ENCODE results near the gene ELF1.
"Not testable (repeated sequence)": the region's sequence is repeated elsewhere in the genome, so short reads cannot be mapped to it uniquely, and the experiment has no call there.

ELF1 gene

GRCh38 chr13:40895227-40896184, 123.6 kb downstream of the ELF1 start:
- H3F3A ChIP-seq (ENCODE audit: low read depth): no peaks in the 10 kb centered on the region
- H2AFZ ChIP-seq (ENCODE audit: low read length): no peak overlapping the region
- H3K4me3 ChIP-seq (ENCODE audit: low read length, poor library complexity, severe bottlenecking): no peak overlapping the region
- H3K9ac ChIP-seq (ENCODE audit: low read depth, low read length, poor library complexity, severe bottlenecking): no peak overlapping the region
- H3K9me2 ChIP-seq (replicated peaks; ENCODE audit: low read depth, low read length): no peaks in the 10 kb centered on the region
- H3K79me2 ChIP-seq (ENCODE audit: insufficient read depth, low read length): no peaks in the 10 kb centered on the region
- H3K4me2 ChIP-seq (ENCODE audit: low read depth, low read length, poor library complexity, severe bottlenecking): no peak overlapping the region
- no peaks in the 10 kb centered on the region for H3K9me3 ChIP-seq (ENCODE audit: insufficient read depth, low read depth, low read length)
- H4K20me1 ChIP-seq (ENCODE audit: insufficient read depth, low read length, poor library complexity, severe bottlenecking): no peaks in the 10 kb centered on the region
- no peaks in the 10 kb centered on the region for H3K36me3 ChIP-seq (ENCODE audit: insufficient read depth, low read length)
- H3K4me1 ChIP-seq (ENCODE audit: insufficient read depth, low read length, poor library complexity, severe bottlenecking): no peaks in the 10 kb centered on the region
- no peaks in the 10 kb centered on the region for H3K27me3 ChIP-seq (ENCODE audit: insufficient read depth, low read length, poor library complexity, severe bottlenecking)
- no peak for TF ChIP-seq CTCF (conservative IDR thresholded peaks at IDR 0.05; ENCODE audit: low read length)
- TF ChIP-seq EZH2phosphoT487 (IDR thresholded peaks at IDR 0.05; ENCODE audit: borderline replicate concordance): no peak

GRCh38 chr13:40893573-40893972, 125.5 kb downstream of the ELF1 start:
- not testable (repeated sequence) for H3F3A ChIP-seq (ENCODE audit: low read depth); H3K4me2 ChIP-seq (ENCODE audit: low read depth, low read length, poor library complexity, severe bottlenecking); H3K9me3 ChIP-seq (ENCODE audit: insufficient read depth, low read depth, low read length); H3K9ac ChIP-seq (ENCODE audit: low read depth, low read length, poor library complexity, severe bottlenecking); H3K79me2 ChIP-seq (ENCODE audit: insufficient read depth, low read length); H2AFZ ChIP-seq (ENCODE audit: low read length); H3K4me1 ChIP-seq (ENCODE audit: insufficient read depth, low read length, poor library complexity, severe bottlenecking); H3K36me3 ChIP-seq (ENCODE audit: insufficient read depth, low read length); H3K4me3 ChIP-seq (ENCODE audit: low read length, poor library complexity, severe bottlenecking); H4K20me1 ChIP-seq (ENCODE audit: insufficient read depth, low read length, poor library complexity, severe bottlenecking); H3K9me2 ChIP-seq (replicated peaks; ENCODE audit: low read depth, low read length); H3K27me3 ChIP-seq (ENCODE audit: insufficient read depth, low read length, poor library complexity, severe bottlenecking)

- no peak overlapping the region for H3K4me2 ChIP-seq (ENCODE audit: low read depth, low read length, poor library complexity, severe bottlenecking)
- no peaks in the 10 kb centered on the region for H3F3A ChIP-seq (ENCODE audit: low read depth)
- no peaks in the 10 kb centered on the region for H3K36me3 ChIP-seq (ENCODE audit: insufficient read depth, low read length)
- no peak overlapping the region for H2AFZ ChIP-seq (ENCODE audit: low read length)
- H3K9me3 ChIP-seq (ENCODE audit: insufficient read depth, low read depth, low read length): no peaks in the 10 kb centered on the region
- H3K27me3 ChIP-seq (ENCODE audit: insufficient read depth, low read length, poor library complexity, severe bottlenecking): no peaks in the 10 kb centered on the region
- no peaks in the 10 kb centered on the region for H4K20me1 ChIP-seq (ENCODE audit: insufficient read depth, low read length, poor library complexity, severe bottlenecking)
- no peak overlapping the region for H3K9ac ChIP-seq (ENCODE audit: low read depth, low read length, poor library complexity, severe bottlenecking)
- no peak overlapping the region for H3K4me3 ChIP-seq (ENCODE audit: low read length, poor library complexity, severe bottlenecking)
- no peaks in the 10 kb centered on the region for H3K9me2 ChIP-seq (replicated peaks; ENCODE audit: low read depth, low read length)
- H3K4me1 ChIP-seq (ENCODE audit: insufficient read depth, low read length, poor library complexity, severe bottlenecking): peaks cover 16% of the 10 kb centered on the region
- no peaks in the 10 kb centered on the region for H3K79me2 ChIP-seq (ENCODE audit: insufficient read depth, low read length)
- TF ChIP-seq EZH2phosphoT487 (IDR thresholded peaks at IDR 0.05; ENCODE audit: borderline replicate concordance) (no peak), CTCF (conservative IDR thresholded peaks at IDR 0.05; ENCODE audit: low read length) (no peak)
Measured at GRCh38 chr13:40886017-40886416, 133.1 kb downstream of the ELF1 start.

GRCh38 chr13:40884175-40884574, 134.9 kb downstream of the ELF1 start:
- not testable (repeated sequence) for H3K9ac ChIP-seq (ENCODE audit: low read depth, low read length, poor library complexity, severe bottlenecking); H3K9me3 ChIP-seq (ENCODE audit: insufficient read depth, low read depth, low read length); H2AFZ ChIP-seq (ENCODE audit: low read length); H3K4me2 ChIP-seq (ENCODE audit: low read depth, low read length, poor library complexity, severe bottlenecking); H3K9me2 ChIP-seq (replicated peaks; ENCODE audit: low read depth, low read length); H4K20me1 ChIP-seq (ENCODE audit: insufficient read depth, low read length, poor library complexity, severe bottlenecking); H3K36me3 ChIP-seq (ENCODE audit: insufficient read depth, low read length); H3F3A ChIP-seq (ENCODE audit: low read depth); H3K27me3 ChIP-seq (ENCODE audit: insufficient read depth, low read length, poor library complexity, severe bottlenecking); H3K79me2 ChIP-seq (ENCODE audit: insufficient read depth, low read length); H3K4me3 ChIP-seq (ENCODE audit: low read length, poor library complexity, severe bottlenecking)
- H3K4me1 ChIP-seq (ENCODE audit: insufficient read depth, low read length, poor library complexity, severe bottlenecking): peaks cover 16% of the 10 kb centered on the region
